KBM-7 (cell line): ENCODE measurements around the gene MAML3.
A peak's percentile ranks its signal among the peaks of the same experiment; 100 is the strongest.

ENCODE experiments used
- DNase-seq: peaks from one replicate; pipeline ENCODE4 v3.0.0-alpha.2; 2015
- in situ Hi-C: fragments of 300-500 bp; cut with MboI; formaldehyde crosslinking; loops from 2 replicates; pipeline ENCODE4 v1.14.3; 2020; ENCODE audit warnings: low sequenced_read_pairs, low pct_unique_long_range_greater_than_20kb, mixed read lengths

Gene MAML3

DNA sequence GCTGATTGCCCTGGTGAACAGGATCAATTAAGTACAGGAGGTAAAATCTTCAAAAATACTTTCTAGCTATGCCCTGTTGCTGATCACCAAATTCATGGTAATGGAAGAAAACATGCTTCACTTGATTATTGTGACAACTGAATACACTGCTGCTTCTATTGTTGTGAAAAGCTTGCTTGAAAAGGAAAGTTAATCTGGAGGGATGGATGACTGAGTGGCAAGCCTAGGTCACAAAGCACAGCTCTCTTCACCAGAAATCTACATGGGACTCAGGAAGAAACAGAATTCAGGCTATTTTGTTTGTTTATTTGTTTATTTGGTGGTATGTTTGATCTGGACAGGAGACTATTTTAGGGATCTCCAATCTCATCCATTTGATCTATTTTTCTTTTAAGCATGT, 306.4 kb downstream of the MAML3 start:
- DNase-seq: no peak
- in situ Hi-C loops: no loop called here

DNA sequence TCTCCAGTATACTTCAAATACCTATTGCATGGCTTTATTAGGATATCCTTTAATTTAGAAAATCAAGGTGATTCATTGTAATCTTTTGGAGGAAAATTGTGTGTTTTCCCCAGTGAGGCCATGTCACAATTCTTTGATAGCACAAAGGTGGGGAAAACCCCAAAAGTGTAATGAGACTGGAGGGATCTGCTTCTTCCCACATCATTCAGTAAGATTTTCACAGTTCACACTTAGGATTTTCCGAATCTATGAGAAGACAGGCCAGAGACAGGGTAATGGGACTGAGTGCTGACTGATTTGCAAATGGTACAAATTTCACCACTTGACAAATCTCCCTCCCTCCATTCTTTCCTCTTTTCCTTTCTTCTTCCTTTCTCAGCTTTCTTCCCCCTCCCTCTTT, 307.2 kb downstream of the MAML3 start:
- in situ Hi-C loops: no loop called here
- no peak for DNase-seq

DNA sequence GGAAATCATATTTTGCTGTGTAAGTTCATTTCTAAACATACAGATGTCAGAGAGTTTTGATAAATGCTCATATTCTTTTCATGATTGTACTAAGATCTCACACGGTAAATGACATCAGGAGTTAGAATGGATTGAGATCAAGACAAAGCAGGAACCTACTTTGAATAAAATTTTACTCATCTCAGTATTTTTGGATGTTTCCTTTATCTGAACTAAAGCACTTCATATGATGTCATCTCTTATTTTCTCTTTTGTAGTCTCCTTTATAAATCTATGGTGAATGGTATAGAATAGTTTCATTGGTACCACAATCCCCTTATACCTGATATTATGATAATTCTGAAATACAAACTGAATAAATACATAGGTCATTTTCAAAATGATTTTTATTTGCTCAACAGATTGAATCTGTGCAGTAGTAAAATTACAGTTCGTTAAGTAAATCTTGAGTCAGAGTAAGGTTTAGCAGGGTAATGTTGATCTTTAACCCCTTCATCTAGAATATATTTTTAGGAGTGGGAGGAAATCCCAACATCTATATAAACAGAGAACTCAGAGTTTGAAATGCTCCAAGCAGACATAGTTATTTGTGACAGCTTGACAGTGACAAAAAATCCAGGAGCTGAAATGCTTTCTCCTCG, 308.4 kb downstream of the MAML3 start:
- no peak for DNase-seq

GRCh38 chr4:139844459-139845036, 309.4 kb downstream of the MAML3 start:
- in situ Hi-C loops: no loop called here
- DNase-seq: no peak

More for the DNA sequence above, 308.4 kb downstream of the MAML3 start:
- in situ Hi-C loops: no loop called here

DNA sequence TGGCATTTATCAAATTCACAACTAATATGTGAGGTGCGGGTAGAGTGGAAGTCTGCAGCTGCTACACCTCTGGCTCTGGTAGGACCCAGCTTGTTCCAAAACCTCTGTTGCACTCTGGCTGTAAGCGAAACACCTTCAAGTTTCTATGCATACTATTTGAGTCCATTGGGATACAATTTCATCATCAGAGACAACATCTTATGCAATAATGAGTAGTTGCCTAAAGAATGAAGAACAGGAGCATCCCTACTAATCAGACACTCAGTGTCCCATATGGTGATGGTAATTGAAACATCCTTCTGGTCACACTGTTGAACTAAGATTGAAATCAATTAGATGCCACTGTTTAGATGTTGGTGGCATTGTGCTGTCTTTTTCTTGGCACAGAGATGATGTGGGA, 309.9 kb downstream of the MAML3 start:
- in situ Hi-C loops: no loop called here
- no peak for DNase-seq

DNA sequence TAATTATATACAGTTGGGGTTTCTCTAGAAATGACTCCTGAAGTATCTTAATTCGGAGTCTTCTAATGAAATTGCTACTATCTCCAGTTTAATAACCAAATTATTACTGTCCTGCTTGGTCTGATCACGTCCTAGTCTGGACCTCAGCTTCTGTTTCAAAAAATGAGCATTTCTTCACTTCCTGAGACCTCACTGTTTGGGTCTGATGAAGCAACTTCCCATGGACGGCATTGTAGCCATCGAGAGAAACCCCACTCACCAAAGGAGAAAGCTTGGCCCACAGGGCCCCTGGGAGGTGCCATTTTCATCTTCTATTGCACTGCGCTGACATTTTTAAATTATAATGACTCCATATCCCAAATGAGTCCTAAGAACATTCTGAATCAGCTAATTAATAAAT, 310.3 kb downstream of the MAML3 start:
- in situ Hi-C loops: no loop called here
- no peak for DNase-seq

DNA sequence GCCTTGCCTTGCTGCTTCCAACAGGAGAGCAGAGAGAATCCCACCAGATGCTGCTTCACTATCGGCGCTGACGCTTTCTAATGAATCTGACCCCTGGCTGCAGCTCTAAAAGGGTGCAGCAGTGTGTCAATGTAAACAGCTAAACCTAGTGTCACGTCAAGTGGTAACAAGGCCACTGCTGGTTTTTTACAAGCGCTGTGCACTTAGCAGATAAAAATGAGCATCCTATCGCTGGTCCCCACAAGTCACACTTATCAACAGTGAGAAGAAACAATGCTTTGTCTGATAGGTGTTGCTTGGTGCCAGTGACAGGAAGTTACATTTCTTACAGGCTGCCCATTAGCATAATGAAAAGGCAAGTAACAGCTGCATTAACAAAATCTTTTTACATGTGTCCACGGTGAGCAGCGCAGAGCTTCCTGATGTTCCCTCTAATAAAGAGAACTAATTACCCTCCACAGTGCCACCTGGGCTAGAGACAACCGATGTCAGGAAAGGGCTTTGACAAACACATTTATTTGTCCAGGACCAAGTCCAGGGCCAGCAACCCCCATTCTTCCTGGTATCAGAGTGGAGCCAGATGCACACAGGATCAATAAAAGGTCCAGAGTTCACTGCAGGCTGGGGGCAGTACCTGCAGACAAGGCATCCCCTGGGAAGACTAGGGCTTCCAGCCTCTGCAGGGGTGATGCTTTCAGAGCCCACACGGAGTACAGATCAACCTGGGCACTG, 312.4 kb downstream of the MAML3 start:
- peak; percentile 32 for DNase-seq
- in situ Hi-C loops: no loop called here

- no peak for DNase-seq
- in situ Hi-C loops: no loop called here
Measured at GRCh38 chr4:139840773-139841172, 313.2 kb downstream of the MAML3 start.

- in situ Hi-C loops: no loop called here
- DNase-seq: no peak
Measured at GRCh38 chr4:139839403-139840031, 314.5 kb downstream of the MAML3 start.

DNA sequence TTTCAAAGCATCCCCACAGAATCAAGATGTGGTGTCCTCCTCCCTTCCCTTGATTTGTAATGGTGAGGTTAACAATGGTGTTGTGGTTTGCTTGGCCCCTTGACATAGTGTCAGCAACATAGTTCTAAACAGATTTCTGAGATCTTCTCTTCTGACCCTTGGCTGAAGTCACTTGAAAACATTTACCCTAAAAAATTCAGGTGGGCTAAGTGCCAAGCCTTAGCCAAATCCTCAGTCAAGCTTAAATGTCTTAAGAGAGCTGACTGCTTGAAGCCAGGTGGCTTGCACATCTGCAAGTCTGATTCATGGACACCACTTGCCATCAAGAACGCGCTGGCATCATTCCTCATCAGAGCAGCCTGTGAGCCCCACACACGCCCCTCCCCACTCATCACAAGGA, 315.2 kb downstream of the MAML3 start:
- in situ Hi-C loops: no loop called here
- DNase-seq: no peak

DNA sequence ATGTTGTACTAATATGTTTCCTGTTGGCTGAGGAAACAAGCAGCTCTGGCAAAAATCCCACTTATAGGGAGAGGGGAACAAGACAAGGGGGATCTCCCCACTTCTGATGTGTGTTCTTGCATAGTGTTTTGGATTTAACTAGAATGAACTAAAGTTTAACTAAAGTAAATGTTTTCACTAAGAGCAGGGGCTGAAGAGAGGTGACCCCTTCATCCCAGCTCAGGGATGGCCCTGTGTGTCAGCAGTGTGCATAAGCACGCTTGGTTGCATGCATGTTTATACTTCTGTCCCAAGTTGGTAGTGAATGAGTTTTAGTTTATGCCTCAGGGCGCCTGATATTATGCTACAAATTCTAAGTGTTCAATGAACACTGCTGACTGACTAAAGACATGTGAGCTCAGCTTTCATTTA, 319.0 kb downstream of the MAML3 start:
- no peak for DNase-seq
- in situ Hi-C loops: no loop called here

DNA sequence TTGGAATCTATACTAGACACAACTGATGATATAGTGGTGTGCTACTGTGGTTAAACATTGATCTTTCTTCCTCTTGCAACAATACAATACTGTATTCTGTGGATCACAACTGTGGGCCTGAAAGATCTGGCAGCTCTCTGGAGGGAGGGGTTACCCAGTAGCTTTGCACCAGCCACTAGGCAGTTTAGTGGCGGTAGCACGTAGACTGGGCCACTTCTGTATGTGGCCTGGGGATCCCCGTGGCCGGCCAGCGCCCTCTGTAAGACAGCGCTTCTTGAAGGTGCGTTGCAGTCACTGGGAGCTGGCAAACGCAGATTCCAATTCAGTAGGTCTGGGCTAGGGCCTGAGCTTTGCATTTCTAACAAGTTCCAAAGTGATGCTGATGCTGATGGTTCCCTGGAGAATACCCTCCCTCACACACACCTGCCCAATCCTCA, 319.7 kb downstream of the MAML3 start:
- no peak for DNase-seq

DNA sequence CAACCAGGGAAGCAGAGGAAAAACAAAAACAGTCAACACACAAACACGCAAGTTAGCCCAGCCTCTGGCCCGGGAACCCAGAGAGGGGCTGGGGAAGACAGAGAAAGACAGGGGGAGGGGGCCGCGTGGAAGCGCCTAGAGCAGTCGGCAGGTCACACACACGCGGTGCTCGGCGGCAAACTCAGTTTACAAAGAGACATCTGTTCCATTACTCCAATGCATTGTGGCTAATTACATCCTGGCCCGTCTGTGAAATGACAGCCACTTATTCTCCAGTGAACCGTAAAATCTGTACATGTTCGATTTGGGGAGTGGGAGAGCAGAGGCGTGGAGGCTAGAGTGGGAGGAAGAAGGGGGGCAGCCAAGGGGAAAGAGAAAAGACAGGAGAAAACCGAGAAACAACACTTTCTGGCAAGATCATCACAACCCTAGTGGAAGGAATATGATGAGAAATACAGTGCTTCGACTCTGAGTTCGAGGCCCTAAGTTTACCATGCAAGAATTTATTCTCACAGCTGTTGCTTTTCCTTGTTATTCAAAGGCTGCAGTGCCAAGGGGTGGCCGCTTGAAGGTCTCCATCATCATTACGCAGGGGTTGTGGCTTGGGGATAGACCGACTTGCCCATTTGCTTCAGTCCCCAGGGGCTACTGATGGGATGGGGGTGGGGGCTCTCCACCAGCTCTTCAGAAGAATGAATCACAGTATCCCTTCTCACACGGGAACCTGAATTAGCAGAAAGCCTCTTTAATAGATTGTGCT, 320.7 kb downstream of the MAML3 start:
- in situ Hi-C loops: no loop called here
- no peak for DNase-seq

More for the DNA sequence above, 319.7 kb downstream of the MAML3 start:
- in situ Hi-C loops: no loop called here

DNA sequence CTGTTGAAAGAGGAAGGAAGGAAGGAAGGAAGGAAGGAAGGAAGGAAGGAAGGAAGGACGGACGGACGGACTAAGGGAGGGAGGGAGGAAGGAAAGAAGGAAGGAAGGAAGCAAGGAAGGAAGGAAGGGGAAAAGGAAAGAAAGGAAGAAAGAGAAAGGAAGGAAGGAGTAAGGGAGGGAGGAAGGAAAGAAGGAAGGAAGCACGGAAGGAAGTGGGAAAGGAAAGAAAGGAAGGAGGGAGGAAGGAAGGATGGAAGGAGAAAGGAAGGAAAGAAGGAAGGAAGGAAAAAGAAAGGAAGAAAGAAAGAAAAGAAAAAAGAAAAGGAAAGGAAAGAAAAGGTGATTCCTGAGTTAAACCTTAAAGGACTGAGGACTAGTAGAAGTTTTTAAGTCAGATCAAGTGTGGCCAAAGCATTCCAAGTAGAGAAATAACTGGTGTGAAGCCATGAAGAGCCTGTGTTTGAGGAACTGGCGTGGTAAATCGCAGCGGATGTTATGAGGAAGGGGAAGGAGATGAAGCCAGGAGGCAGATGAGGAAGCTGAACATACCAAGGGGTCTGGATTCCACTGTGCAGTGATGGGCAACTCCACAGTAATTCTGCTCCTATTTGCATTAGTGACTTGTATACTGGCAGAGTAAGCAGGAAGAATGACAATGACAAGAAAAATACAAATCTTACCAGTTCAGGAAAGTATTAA, 324.9 kb downstream of the MAML3 start:
- DNase-seq: peak; percentile 59
- in situ Hi-C loops: no loop called here

DNA sequence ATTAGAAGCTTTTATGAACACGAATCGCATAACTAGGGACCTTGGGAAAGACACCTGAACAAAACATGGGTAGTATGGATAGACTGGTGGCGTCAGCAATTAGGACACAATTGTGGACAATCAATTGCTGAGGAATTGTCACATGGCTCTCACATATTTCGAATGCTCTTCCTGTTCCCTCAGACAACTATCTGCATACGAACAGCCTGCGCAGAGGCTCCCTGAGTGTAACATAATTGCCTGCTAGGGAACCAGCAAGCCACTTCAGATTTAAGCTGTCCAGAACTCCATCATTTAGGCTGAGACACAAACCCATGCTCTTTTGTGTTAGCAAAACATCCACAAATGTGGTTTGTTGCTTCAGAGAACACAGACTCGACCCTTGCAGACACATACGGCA, 327.6 kb downstream of the MAML3 start:
- DNase-seq: no peak
- in situ Hi-C loops: no loop called here

GRCh38 chr4:139825523-139826014, 328.4 kb downstream of the MAML3 start:
- in situ Hi-C loops: no loop called here

DNA sequence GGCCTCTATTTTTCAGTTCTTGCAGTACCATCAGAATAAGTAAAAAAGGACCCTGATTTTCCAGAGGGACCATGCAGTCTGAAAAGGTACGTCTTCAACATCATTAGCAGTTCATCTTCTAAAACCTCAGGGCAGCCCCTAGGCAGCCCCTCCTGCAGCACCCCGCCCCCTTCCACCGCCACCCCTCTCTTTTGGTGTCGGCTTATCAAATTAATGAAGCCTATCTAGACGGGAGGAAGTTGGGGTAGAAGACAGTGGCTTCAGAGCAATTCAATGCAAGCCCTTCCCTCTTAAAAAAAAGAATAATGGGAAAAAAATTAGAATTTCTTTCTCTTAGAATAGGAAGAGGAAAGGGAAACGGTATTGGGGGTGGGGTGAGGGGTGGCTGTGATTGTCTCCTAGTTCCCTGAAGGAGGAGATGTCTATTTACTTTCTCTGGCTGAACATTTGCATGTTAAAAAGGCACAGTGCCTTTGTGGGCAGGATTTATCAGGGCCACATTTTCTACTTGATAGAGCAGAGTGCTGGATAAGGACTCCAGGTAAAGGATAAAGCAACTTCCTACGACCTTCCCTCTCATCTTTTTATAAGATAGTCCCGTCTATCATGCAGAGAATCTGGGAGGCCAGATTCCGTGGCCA, 329.0 kb downstream of the MAML3 start:
- in situ Hi-C loops: no loop called here
- DNase-seq: no peak

More at GRCh38 chr4:139825523-139826014, 328.4 kb downstream of the MAML3 start:
- DNase-seq: no peak

GRCh38 chr4:139823746-139824145, 330.2 kb downstream of the MAML3 start:
- in situ Hi-C loops: no loop called here
- no peak for DNase-seq
